A549 (cell line): ENCODE measurements around the gene HLX. TPM values are rescaled to one million over a fixed set of nuclear protein-coding genes. Genes with fewer than 3 reads are reported as not detected.

ENCODE experiments used
- ATAC-seq, 2 experiments: fragments of 200-7000 bp in 1 of 2; fragments of >200 bp in 1 of 2; cut with Nextera tagmentation in 1 of 2; cut with Tn5 transposase in 1 of 2; 3 replicates each; pipeline versions ENCODE4 v1.8.0 to v1.9.1; 2018 to 2020; ENCODE audit warnings: mild to moderate bottlenecking in 1 of 2, moderate library complexity in 1 of 2
- CTCF ChIA-PET: fragments of 300-600 bp; sonication (Branson Sonifier 250); formaldehyde crosslinking; extraction: SDS; loops from one replicate; lab custom pipeline; 2021; ENCODE audit warnings: antibody characterized with exemption, inconsistent platforms; lab: Yijun Ruan, JAX
- POLR2A ChIA-PET: fragments of 350-600 bp; formaldehyde crosslinking; extraction: SDS; loops from one replicate; lab custom pipeline; 2021; ENCODE audit warnings: antibody characterized with exemption, inconsistent platforms; lab: Yijun Ruan, JAX
- DNase-seq, 2 experiments: peaks; one replicate each; pipeline versions ENCODE4 v3.0.0 to v3.0.0-alpha.2; 2011 to 2016; ENCODE audit warnings: low read depth in 1 of 2, low spot score in 1 of 2
- FAIRE-seq: peaks from 2 replicates; lab custom pipeline; 2011; peaks lifted over from hg19 to GRCh38; lab: Jason Lieb, UNC
- H3K27ac ChIP-seq, 2 experiments: fragments of >200 bp; sonication (Bioruptor Twin); formaldehyde crosslinking; 3 replicates each; pipeline ENCODE4 v1.5.1; 2016 to 2017
- H3K4me1 ChIP-seq: fragments of >200 bp; sonication (Bioruptor Twin); formaldehyde crosslinking; 3 replicates; pipeline ENCODE4 v1.6.1; 2016
- H3K4me2 ChIP-seq: fragments of >200 bp; sonication (Bioruptor Twin); formaldehyde crosslinking; 3 replicates; pipeline ENCODE4 v1.6.1; 2016
- H3K4me3 ChIP-seq: fragments of >200 bp; sonication (Bioruptor Twin); formaldehyde crosslinking; 3 replicates; pipeline ENCODE4 v1.5.1; 2016
- H3K9me3 ChIP-seq: fragments of >200 bp; sonication (Bioruptor Twin); formaldehyde crosslinking; 3 replicates; pipeline ENCODE4 v1.6.1; 2016
- BHLHE40 ChIP-seq: IDR thresholded peaks from 2 replicates; pipeline ENCODE4 v1.6.1; 2012; ENCODE audit warnings: low read depth, low read length, inconsistent platforms
- CBX2 ChIP-seq: fragments of 200-600 bp; sonication (generic); IDR thresholded peaks from 2 replicates; pipeline ENCODE4 v1.6.1; 2016; ENCODE audit warnings: low read depth, mild to moderate bottlenecking, borderline replicate concordance
- CBX8 ChIP-seq: fragments of 200-600 bp; sonication (generic); IDR thresholded peaks from 2 replicates; pipeline ENCODE4 v1.6.1; 2016
- CEBPB ChIP-seq, 2 experiments: fragments of >200 bp in 1 of 2; sonication (Bioruptor Twin) in 1 of 2; formaldehyde crosslinking in 1 of 2; IDR thresholded peaks; 2 replicates each; pipeline ENCODE4 v1.6.1; 2012 to 2016
- CHD2 ChIP-seq: fragments of 150-350 bp; IDR thresholded peaks from 2 replicates; pipeline ENCODE4 v1.6.1; 2014; ENCODE audit warnings: low read length; ENCODE audit not compliant: partially characterized antibody
- EP300 ChIP-seq, 2 experiments: fragments of >200 bp; sonication (Bioruptor Twin); formaldehyde crosslinking; IDR thresholded peaks; 2 replicates in 1 of 2; 3 replicates in 1 of 2; pipeline ENCODE4 v1.6.1; 2016 to 2017
- GATA3 ChIP-seq: IDR thresholded peaks from 2 replicates; pipeline ENCODE4 v1.6.1; 2012; ENCODE audit warnings: borderline replicate concordance
- HOXA7 ChIP-seq: fragments of 250-450 bp; sonication (Bioruptor Pico); IDR thresholded peaks from 2 replicates; pipeline ENCODE4 v1.5.0; 2020; ENCODE audit warnings: mild to moderate bottlenecking, moderate library complexity
- MAFK ChIP-seq: fragments of 450-650 bp; IDR thresholded peaks from 2 replicates; pipeline ENCODE4 v1.6.1; 2014; ENCODE audit not compliant: partially characterized antibody
- MAZ ChIP-seq: fragments of 150-350 bp; IDR thresholded peaks from 2 replicates; pipeline ENCODE4 v1.6.1; 2014; ENCODE audit warnings: antibody characterized with exemption, low read depth, low read length, borderline replicate concordance
- PHF8 ChIP-seq: fragments of 200-600 bp; sonication (generic); IDR thresholded peaks from 2 replicates; pipeline ENCODE4 v1.6.1; 2016; ENCODE audit warnings: low read depth, mild to moderate bottlenecking, antibody characterized with exemption, moderate library complexity, borderline replicate concordance
- RAD21 ChIP-seq, 2 experiments: fragments of >200 bp in 1 of 2; sonication (Bioruptor Twin) in 1 of 2; formaldehyde crosslinking in 1 of 2; IDR thresholded peaks in 1 of 2; conservative IDR thresholded peaks in 1 of 2; 2 replicates in 1 of 2; 3 replicates in 1 of 2; pipeline ENCODE4 v1.6.1; 2012 to 2018; ENCODE audit warnings: inconsistent platforms in 1 of 2
- RNF2 ChIP-seq: fragments of 200-600 bp; sonication (generic); IDR thresholded peaks from 2 replicates; pipeline ENCODE4 v1.6.1; 2016; ENCODE audit warnings: low read depth, mild to moderate bottlenecking, antibody characterized with exemption, moderate library complexity, borderline replicate concordance
- SREBF2 ChIP-seq: fragments of 450-650 bp; IDR thresholded peaks from 2 replicates; pipeline ENCODE4 v1.6.1; 2014; ENCODE audit warnings: mild to moderate bottlenecking, moderate library complexity
- TP53 ChIP-seq: fragments of 250-450 bp; sonication (Bioruptor Pico); IDR thresholded peaks from 2 replicates; pipeline ENCODE4 v1.5.0; 2021; ENCODE audit warnings: mild to moderate bottlenecking, moderate library complexity
- WGBS: methylation state at CpG from one replicate; pipeline ENCODE4 v1.1.6; 2017; ENCODE audit errors: missing lambda C conversion rate; 5-methylcytosine and 5-hydroxymethylcytosine counted together
- polyA plus RNA-seq, 4 experiments: library from polyadenylated mRNA; depleted of rRNA in 3 of 4; stranded (reverse); fragments of >200 nt; fragmentation: RNase III in 1 of 4; extraction: RNeasy Plus Mini Kit Qiagen cat#74134 plus additional on column Dnase treatment in 1 of 4; gene quantifications; 2 replicates in 3 of 4; 3 replicates in 1 of 4; pipeline ENCODE4 v1.2.3, GENCODE V29; 2011 to 2017
- TF ChIP-seq, protein P1 (sequence below): fragments of >200 bp; sonication (Bioruptor Twin); formaldehyde crosslinking; IDR thresholded peaks from 2 replicates; pipeline ENCODE4 v1.6.1; 2016
- TF ChIP-seq, protein P2 (sequence below): fragments of >200 bp; sonication (Bioruptor Twin); formaldehyde crosslinking; IDR thresholded peaks from 3 replicates; pipeline ENCODE4 v1.5.1; 2016
- TF ChIP-seq, protein P3 (sequence below): fragments of 200-600 bp; sonication (generic); IDR thresholded peaks from 2 replicates; pipeline ENCODE4 v1.6.1; 2016; ENCODE audit warnings: antibody characterized with exemption, mild to moderate bottlenecking, moderate library complexity

Gene HLX
- polyA plus RNA-seq, 2 of the 4 experiments (the other 2 are of a cell fraction), result 0.70 to 5.6 TPM

DNA sequence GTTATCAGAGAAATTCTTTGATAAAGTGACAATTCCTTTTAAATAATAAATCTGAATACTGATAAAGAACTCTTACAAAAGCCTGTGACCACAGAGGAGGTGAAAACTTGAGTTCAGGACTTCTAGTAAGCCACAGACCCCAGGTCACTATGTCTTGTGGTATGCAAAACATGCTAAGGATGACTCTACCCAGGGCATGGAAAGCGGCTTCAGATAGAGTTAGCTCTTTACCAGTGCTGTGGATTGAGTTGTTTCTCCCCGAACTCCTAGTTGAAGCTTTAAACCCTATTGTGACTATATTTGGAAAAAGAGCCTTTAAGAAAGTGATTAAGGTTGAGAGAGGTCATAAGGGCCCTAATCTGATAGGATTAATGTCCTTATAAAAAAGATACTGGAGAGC, 42.3 kb downstream of the HLX start:
- Histone ChIP-seq H3K4me1 (0 out of 3 replicates have a peak, but pooled peaks cover 5% of the 10 kb centered on the region), H3K9me3 (no peaks in the 10 kb centered on the region), H3K4me2 (no peak overlapping the region), H3K4me3 (no peak overlapping the region)
- FAIRE-seq, result no peak
- POLR2A ChIA-PET, result no interaction called here
- WGBS, result 75% methylated on average over 2 of the region's 2 CpGs
- no peak for TF ChIP-seq EP300 (IDR thresholded peaks at IDR 0.05)
- no peak for TF ChIP-seq CEBPB (IDR thresholded peaks at IDR 0.05)
- no peak for TF ChIP-seq HOXA7 (CRISPR knock-in tag)
- TF ChIP-seq, all 56 proteins: peak for 0
- ATAC-seq, result no peak
- CTCF ChIA-PET, result no interaction called here
- no peak overlapping the region for H3K27ac ChIP-seq
- no peak for DNase-seq

DNA sequence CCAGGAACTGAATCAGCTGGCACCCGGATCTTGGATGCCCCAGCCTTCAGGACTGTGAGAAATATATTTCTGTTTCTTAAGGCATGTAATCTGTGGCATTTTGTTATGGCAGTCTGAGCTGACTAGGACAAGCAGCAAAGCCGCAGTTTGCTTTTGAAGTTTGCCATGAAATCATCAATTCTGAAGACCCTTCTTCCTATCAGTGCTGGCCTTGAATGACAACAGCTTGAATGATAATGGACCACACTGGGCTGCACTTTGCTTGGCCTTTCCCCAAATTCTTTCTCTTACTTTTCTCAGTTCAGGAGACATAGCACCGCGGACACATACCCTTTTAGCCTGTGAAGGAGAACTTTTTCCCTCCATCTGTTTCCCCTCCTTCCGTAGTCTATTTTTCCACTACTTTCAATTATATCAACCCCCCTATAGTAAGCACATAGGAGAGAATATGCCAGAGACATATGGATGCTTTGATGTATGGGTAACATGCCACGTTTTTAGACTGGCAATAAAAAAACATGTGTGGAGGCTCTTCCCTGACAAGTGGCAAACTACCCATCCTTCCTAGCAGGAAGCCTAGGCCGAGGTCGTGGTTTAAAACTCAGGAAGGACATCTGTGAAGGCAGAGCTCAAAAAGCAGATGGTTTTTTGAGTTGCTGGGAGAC, 42.9 kb downstream of the HLX start:
- CTCF ChIA-PET, result no interaction called here

DNA sequence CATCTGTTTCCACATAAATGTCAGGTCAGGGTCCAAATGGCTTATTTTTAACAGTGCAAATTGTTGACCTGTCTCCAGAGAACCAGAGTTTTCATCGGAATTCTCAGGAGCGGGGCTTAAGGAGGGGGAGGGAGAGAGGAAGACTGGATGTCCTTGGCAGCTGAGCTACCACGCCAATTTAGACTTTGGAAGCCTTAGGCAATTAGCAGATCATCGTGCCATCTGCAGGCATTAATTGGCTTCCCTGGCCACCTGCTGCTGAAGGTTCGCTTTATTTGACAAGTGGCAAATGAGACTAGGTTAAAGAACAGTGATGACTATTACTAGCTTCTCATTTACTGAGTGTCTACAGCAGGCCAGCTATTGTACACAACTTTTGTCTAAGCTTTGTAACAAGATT, 43.7 kb downstream of the HLX start:
- FAIRE-seq, result no peak
- TF ChIP-seq GATA3 (no peak), CBX2 (no peak), TP53 (CRISPR knock-in tag) (no peak), CHD2 (no peak), SREBF2 (no peak), RNF2 (no peak), MAZ (no peak)
- TF ChIP-seq, protein P1, sequence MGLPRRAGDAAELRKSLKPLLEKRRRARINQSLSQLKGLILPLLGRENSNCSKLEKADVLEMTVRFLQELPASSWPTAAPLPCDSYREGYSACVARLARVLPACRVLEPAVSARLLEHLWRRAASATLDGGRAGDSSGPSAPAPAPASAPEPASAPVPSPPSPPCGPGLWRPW, result no peak
- TF ChIP-seq, protein P2, sequence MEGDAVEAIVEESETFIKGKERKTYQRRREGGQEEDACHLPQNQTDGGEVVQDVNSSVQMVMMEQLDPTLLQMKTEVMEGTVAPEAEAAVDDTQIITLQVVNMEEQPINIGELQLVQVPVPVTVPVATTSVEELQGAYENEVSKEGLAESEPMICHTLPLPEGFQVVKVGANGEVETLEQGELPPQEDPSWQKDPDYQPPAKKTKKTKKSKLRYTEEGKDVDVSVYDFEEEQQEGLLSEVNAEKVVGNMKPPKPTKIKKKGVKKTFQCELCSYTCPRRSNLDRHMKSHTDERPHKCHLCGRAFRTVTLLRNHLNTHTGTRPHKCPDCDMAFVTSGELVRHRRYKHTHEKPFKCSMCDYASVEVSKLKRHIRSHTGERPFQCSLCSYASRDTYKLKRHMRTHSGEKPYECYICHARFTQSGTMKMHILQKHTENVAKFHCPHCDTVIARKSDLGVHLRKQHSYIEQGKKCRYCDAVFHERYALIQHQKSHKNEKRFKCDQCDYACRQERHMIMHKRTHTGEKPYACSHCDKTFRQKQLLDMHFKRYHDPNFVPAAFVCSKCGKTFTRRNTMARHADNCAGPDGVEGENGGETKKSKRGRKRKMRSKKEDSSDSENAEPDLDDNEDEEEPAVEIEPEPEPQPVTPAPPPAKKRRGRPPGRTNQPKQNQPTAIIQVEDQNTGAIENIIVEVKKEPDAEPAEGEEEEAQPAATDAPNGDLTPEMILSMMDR, result no peak
- TF ChIP-seq, protein P3, sequence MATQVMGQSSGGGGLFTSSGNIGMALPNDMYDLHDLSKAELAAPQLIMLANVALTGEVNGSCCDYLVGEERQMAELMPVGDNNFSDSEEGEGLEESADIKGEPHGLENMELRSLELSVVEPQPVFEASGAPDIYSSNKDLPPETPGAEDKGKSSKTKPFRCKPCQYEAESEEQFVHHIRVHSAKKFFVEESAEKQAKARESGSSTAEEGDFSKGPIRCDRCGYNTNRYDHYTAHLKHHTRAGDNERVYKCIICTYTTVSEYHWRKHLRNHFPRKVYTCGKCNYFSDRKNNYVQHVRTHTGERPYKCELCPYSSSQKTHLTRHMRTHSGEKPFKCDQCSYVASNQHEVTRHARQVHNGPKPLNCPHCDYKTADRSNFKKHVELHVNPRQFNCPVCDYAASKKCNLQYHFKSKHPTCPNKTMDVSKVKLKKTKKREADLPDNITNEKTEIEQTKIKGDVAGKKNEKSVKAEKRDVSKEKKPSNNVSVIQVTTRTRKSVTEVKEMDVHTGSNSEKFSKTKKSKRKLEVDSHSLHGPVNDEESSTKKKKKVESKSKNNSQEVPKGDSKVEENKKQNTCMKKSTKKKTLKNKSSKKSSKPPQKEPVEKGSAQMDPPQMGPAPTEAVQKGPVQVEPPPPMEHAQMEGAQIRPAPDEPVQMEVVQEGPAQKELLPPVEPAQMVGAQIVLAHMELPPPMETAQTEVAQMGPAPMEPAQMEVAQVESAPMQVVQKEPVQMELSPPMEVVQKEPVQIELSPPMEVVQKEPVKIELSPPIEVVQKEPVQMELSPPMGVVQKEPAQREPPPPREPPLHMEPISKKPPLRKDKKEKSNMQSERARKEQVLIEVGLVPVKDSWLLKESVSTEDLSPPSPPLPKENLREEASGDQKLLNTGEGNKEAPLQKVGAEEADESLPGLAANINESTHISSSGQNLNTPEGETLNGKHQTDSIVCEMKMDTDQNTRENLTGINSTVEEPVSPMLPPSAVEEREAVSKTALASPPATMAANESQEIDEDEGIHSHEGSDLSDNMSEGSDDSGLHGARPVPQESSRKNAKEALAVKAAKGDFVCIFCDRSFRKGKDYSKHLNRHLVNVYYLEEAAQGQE, result no peak
- no peak for DNase-seq
- no peak for ATAC-seq
- POLR2A ChIA-PET, result no interaction called here
- CTCF ChIA-PET, result interaction anchor here (0.8 kb wide), 1 partner anchor 9 kb away, joined by 3 read pairs; no protein-coding TSS in a partner anchor
- no peak overlapping the region for H3K27ac ChIP-seq
- no peaks in the 10 kb centered on the region for H3K9me3 ChIP-seq
- H3K4me2 ChIP-seq, result no peak overlapping the region
- 64% methylated on average over 5 of the region's 5 CpGs for WGBS
- H3K4me1 ChIP-seq, result 0 out of 3 replicates have a peak, but pooled peaks cover 5% of the 10 kb centered on the region
- H3K4me3 ChIP-seq, result no peak overlapping the region

More for the DNA sequence above, 42.9 kb downstream of the HLX start:
- WGBS, result 69% methylated on average over 8 of the region's 8 CpGs
- POLR2A ChIA-PET, result no interaction called here
- TF ChIP-seq BHLHE40 (no peak), RAD21 (conservative IDR thresholded peaks at IDR 0.05 in 1 of 2, IDR thresholded peaks at IDR 0.05 in 1 of 2) (no peak), PHF8 (no peak), MAFK (no peak), CBX8 (no peak)
- TF ChIP-seq, all 56 proteins: peak for 0
- H3K4me3 ChIP-seq, result no peak overlapping the region
- H3K9me3 ChIP-seq, result no peaks in the 10 kb centered on the region
- DNase-seq (no peak), FAIRE-seq (no peak), ATAC-seq (no peak)
- no peak overlapping the region for H3K27ac ChIP-seq
- H3K4me1 ChIP-seq, result 0 out of 3 replicates have a peak, but pooled peaks cover 5% of the 10 kb centered on the region
- no peak overlapping the region for H3K4me2 ChIP-seq
